HG03045 (cell line): ENCODE measurements around the gene PPAT.
A peak's percentile ranks its signal among the peaks of the same experiment; 100 is the strongest.

Source experiments
- ATAC-seq: cut with Tn5 transposase; IDR thresholded peaks from one replicate; pipeline ENCODE4 v1.9.1; 2021; ENCODE audit warnings: mild to moderate bottlenecking, moderate library complexity; ENCODE audit not compliant: unreplicated experiment

The PPAT gene

GRCh38 chr4:56434599-56435139, 746 bp downstream of the PPAT start:
- ATAC-seq: peak; percentile 17

- ATAC-seq: no peak
Measured at GRCh38 chr4:56433280-56433679, 2.1 kb downstream of the PPAT start.

DNA sequence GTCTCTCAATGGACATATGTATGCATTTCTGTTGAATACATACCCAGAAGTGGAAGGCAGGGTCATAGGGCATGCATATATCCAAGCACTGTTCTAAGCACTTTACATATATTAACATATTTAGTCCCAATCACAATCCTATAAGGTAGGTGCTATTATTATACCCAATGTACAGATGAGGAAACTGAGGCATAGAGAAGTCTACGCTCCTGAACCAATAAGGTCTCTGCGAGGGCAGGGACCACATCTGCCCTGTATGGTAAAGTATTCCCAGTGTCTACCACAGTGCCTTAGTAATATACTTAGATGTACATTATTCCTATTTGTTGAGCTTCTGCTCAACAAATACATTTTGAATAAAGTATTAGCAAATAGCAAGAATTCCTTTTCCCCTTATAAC, 5.2 kb downstream of the PPAT start:
- no peak for ATAC-seq

DNA sequence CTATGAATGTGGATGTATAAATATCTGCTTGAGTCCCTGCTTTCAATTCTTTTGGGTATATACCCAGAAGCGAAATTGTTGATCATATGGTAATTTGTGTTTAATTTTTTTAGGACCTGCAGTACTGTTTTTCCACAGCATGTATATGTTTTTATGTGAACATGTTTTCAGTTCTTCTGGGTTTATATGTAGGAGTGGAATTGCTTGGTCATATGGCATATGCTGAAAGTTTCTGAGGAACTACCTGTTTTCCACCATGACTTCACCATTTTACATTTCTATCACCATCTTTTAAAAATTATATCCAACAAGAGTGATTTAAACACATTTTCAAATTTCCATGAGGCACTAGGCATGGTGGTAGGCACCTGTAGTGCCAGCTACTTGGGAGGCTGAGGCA, 8.2 kb downstream of the PPAT start:
- no peak for ATAC-seq

GRCh38 chr4:56426273-56426672, 9.1 kb downstream of the PPAT start:
- peak; percentile 95 for ATAC-seq

DNA sequence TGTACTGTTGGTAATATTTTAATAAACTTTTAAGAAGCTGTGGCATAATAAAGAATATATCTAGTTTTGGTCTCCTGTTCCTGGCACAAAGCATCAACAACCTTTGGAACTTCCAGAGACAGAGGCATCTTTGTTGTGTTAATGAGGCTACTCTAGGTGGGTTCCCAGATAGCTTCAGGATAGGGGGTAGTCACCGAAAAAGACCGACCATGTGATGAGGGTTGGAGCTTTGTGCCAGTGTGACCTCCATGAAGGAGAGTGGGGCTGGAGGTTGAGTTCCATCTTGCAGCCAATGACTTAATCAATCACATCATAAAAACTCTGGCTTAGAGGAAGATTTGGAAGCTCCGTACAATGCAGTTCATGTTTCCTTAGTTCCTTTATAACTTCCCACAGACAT, 9.9 kb downstream of the PPAT start:
- no peak for ATAC-seq

DNA sequence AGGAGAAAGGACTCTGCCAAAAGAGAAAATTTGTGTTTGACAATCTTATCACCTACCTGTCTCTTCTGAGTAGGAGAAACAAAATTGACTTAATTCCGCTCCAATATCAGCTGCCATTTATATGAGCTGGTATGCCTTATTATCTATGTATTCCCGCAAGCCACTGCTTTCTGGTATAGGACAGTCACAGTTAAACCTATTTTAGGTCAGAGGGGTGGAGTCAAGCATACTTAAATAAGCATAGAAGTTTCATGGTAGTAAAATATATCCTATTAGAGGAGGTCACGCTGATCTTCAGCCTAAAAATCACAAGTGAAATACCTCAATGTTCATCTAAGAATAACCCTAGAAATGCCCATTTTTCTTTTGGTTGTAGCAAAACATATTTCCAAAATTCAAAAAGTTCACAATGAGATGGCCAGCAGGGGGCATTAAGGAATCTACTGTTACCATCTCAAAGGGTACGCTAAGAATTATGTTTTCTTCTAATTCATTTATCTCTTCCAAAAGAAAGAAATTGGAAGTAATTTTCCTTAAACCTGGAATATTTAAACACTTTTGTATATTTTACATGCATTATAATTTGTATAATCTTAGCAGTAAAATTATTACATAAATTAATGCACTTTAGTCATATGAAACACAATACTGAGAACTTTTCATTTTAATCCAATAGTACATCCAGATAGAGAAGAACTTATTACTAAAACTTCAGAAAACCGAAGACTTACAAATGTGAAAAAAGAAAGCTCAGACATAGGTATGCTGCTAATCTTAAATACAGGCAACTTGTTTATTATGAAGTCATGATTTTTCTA, 10.5 kb downstream of the PPAT start:
- ATAC-seq: no peak

DNA sequence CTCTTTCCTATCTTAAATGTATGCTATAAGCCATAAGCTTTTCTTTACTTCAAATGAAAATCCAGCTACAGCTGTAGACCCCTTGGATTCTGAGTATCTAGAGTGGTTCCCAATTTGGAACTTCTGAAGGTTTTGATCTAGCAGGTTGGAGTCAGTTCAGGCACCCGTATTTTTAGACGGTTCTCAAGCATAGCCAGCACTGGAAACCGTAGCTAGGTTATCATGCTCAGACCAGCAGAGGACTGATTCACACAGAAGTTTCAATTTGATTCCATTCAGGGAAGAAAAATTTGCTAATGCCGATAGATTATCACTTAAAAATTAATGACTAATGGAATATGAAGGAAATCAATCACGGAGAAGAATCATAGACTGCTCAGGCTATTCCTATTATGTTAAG, 11.2 kb downstream of the PPAT start:
- no peak for ATAC-seq

GRCh38 chr4:56417396-56417795, 18.0 kb downstream of the PPAT start:
- no peak for ATAC-seq

DNA sequence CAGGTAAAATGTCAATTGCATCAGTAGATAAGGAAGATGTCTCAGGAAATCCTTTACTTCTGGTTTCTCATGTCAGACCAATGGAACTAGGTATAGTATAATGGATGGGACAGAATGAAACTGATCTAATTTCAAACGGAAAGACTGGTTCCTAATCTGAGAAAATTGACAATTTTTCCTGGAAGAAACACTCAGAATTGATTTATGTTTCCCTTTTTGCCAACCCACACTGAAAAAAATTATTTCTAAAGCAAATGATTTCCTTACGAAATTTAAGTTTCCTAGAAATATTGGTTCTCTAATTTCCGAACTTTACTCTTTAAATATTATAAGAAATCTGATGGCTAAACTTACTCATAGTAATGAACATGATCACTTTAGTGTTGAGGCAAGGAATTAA, 19.1 kb downstream of the PPAT start:
- no peak for ATAC-seq

GRCh38 chr4:56414135-56414670, 21.2 kb downstream of the PPAT start:
- no peak for ATAC-seq

DNA sequence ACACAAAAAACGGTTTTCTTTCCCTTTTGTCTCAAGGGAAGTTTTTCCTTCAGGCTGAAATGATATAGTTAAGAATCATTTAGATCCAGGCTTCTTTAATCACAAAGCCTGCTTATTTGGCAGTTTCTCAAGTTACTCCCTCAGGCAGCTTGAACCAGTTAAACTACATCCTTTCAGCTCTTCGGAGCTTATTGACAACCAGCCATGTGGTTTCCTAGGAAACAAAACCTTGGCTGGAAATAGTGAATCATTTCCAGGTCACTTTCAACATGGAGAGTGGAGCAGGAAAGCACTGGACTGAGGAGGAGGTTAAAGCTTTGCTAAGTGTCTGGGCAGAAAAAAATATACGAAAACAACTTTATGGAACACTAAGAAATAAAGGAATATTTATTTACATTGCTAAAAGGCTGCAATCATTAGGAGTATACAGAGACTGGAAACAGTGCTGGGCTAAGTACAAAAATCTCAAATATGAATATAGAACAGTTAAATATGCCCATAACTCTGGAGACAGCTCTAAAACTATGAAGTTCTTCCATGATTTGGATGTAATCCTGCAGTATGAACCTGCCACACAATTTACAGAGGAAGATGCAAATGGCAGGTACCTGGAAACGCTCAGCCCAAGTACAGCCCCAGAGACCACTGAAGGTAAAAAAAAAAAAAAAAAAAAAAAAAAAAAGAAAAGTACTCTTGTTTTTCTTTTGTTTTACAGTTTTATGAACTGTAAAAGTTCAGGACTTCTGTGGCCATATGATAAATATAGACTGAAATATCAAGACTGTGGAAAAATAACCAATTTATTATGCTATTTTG, 25.0 kb downstream of the PPAT start:
- ATAC-seq: no peak

DNA sequence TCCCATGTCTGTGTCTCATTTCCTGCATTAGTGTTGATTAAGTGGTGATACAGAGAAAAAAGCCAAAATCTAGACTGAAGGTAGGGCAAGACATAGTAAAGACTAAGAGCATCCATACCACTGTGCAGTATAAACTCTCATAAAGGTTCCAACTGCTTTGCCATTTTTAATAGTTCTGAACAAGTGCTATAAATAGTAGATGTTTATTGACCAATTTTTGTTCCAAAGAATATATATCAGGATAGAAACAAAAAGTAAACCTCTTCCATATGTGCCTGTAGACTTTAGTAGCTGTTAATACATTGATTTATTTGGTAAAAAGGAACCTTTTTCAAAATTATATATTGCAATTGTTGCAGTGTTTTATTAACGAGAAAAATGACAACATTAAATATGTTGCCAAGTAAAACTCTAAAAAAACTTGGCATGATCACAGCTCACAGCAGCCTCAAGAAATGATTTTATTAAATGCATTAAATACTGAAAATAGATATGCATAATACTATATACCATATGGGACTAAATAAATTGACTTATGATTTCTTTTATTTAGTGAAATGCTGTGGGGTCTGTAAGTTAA, 25.8 kb downstream of the PPAT start:
- no peak for ATAC-seq

DNA sequence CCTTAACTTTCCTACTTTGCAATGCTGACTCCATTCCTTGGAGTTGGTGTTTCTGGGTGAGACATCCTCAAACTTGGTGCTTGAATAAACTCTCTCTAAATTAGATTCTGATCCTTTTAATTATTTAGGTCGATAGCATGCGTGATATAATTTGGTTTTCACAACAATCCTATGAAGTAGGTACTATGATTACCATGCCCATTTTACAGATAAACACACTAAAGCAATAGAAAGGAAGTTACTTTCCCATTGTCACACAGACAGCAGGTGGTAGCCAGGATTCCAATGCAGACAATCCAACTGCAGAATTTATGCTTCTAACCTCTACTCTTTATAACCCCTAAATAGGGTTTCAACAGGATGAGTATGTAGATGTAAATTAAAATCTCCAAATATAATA, 26.4 kb downstream of the PPAT start:
- ATAC-seq: no peak

GRCh38 chr4:56406151-56406550, 29.3 kb downstream of the PPAT start:
- no peak for ATAC-seq

DNA sequence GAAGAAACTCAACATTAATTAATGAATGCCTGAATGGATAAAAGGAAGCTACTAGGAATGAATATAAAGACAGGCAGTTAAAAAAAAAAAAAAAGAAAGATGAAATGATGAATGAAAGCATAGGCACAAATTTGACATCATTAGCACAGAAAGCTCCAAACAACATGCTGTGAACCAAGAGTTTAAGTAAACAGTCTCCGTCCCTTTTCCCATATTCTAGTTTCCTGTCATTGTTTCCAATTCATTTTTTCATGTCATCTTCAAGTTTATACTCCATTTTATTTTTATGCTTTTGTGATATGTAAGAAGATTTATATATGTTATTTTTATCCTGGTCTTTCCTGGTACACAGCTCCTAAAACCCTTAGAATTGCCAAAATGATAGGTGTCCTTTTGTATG, 30.4 kb downstream of the PPAT start:
- ATAC-seq: no peak

DNA sequence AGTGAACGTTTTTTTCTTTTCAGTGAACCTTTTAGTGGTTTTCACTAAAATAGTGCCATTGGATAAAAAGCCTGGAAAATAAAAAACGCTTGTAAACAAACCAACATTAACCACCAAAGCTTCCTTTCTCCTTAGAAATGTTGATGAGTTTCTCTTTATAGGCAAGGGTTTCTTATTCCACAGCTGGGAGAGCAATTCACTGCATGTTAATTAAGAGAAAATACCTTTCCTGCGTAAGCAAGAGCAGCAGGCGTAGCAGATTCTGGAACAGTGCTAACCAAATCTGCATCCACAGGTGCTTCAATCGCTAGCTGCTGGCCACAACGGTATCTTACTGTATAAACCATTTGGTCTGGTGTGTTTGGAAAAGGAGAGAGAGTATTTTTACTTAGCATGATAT, 34.9 kb downstream of the PPAT start:
- ATAC-seq: no peak

DNA sequence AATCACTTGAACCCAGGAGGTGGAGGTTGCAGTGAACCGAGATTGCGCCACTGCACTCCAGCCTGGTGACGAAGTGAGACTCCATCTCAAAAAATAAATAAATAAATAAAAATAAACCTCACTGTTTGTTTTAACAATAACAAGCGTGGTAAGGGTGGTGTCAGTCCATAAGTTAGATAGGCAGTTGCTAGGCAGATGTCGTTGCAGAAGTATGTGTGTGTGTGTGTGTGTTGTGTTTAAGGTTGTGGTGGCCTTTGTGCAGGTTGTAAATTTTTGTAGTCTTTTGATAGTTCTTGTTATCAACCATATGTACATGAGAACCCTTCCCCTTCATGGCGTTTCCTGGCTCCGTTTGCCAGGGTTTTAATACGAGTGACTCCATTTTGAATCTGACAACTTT, 44.1 kb downstream of the PPAT start:
- ATAC-seq: no peak

DNA sequence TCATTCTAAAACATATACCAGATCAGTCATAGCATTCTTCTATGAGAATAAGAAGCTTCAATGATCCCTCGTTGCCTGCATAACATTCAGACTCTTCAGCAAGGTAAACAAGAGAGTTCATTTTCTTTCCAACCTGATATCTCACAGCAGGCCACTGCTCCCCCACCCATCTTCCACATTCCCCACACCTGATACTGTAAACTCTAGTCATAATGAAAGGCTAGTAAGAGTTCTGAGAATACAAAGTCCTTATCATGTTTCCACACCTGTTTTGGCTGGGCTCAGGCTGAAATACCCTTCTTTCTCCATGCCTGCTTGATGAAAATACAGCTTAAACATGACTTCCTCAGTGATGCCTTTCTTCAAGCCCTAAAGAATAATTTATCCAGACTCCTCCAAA, 45.9 kb downstream of the PPAT start:
- no peak for ATAC-seq

- ATAC-seq: no peak
Measured at GRCh38 chr4:56388306-56388705, 47.1 kb downstream of the PPAT start.
